GM23338 (cell line): ENCODE results near the gene CARNS1. TPM values are rescaled to one million over a fixed set of nuclear protein-coding genes. Genes with fewer than 3 reads are reported as not detected.

Source experiments
- ATAC-seq: fragments of 200-7000 bp; cut with Tn5 transposase; 3 replicates; pipeline ENCODE4 v1.9.1; 2020
- DNase-seq: peaks from one replicate; pipeline ENCODE4 v3.0.0-alpha.2; 2015; ENCODE audit warnings: low spot score
- H2AFZ ChIP-seq: fragments of 200-600 bp; sonication (generic); 2 replicates; pipeline ENCODE4 v1.8.0; 2016; ENCODE audit warnings: antibody characterized with exemption, mild to moderate bottlenecking, moderate library complexity
- H3F3A ChIP-seq: fragments of 200-600 bp; sonication (generic); replicated peaks from 2 replicates; pipeline ENCODE4 v1.8.0; 2017; ENCODE audit warnings: antibody characterized with exemption, mixed run types, low read depth
- H3K27ac ChIP-seq: fragments of 200-600 bp; sonication (generic); 2 replicates; pipeline ENCODE4 v1.6.1; 2016; ENCODE audit warnings: low read depth
- H3K27me3 ChIP-seq: fragments of 200-600 bp; sonication (generic); 2 replicates; pipeline ENCODE4 v1.8.0; 2016; ENCODE audit warnings: mild to moderate bottlenecking, mixed run types, moderate library complexity; ENCODE audit not compliant: insufficient read depth
- H3K36me3 ChIP-seq: fragments of 200-600 bp; sonication (generic); 2 replicates; pipeline ENCODE4 v1.8.0; 2016; ENCODE audit warnings: mild to moderate bottlenecking; ENCODE audit not compliant: insufficient read depth
- H3K4me1 ChIP-seq: fragments of 200-600 bp; sonication (generic); 2 replicates; pipeline ENCODE4 v1.8.0; 2016; ENCODE audit warnings: mild to moderate bottlenecking, moderate library complexity; ENCODE audit not compliant: insufficient read depth
- H3K4me2 ChIP-seq: fragments of 200-600 bp; sonication (generic); 2 replicates; pipeline ENCODE4 v1.7.1; 2017; ENCODE audit warnings: mixed run types
- H3K4me3 ChIP-seq: fragments of 200-600 bp; sonication (generic); 2 replicates; pipeline ENCODE4 v1.6.1; 2016; ENCODE audit warnings: mixed run types
- H3K79me2 ChIP-seq: fragments of 200-600 bp; sonication (generic); replicated peaks from 2 replicates; pipeline ENCODE4 v1.8.0; 2017; ENCODE audit warnings: mild to moderate bottlenecking; ENCODE audit not compliant: insufficient read depth
- H3K9me2 ChIP-seq: fragments of 200-600 bp; sonication (generic); 2 replicates; pipeline ENCODE4 v1.8.0; 2017; ENCODE audit not compliant: insufficient read depth
- H4K20me1 ChIP-seq: fragments of 200-600 bp; sonication (generic); replicated peaks from 2 replicates; pipeline ENCODE4 v1.8.0; 2017; ENCODE audit warnings: mild to moderate bottlenecking; ENCODE audit not compliant: insufficient read depth
- H3K27ac Mint-ChIP-seq: 2 replicates; pipeline ENCODE4 v1.8.0; 2020; ENCODE audit warnings: inconsistent platforms, mild to moderate bottlenecking, moderate library complexity, mixed read lengths
- H3K27me3 Mint-ChIP-seq: 3 replicates; pipeline ENCODE4 v1.8.0; 2022; ENCODE audit warnings: low read depth, mild to moderate bottlenecking, moderate library complexity, mixed read lengths, inconsistent platforms; ENCODE audit not compliant: insufficient read depth, poor library complexity
- H3K36me3 Mint-ChIP-seq: 3 replicates; pipeline ENCODE4 v1.8.0; 2021; ENCODE audit warnings: low read depth, mild to moderate bottlenecking, inconsistent platforms, moderate library complexity, mixed read lengths
- H3K4me1 Mint-ChIP-seq: 3 replicates; pipeline ENCODE4 v1.8.0; 2020; ENCODE audit warnings: mild to moderate bottlenecking, inconsistent platforms, mixed read lengths
- H3K4me3 Mint-ChIP-seq: 3 replicates; pipeline ENCODE4 v1.8.0; 2021; ENCODE audit warnings: moderate library complexity, mild to moderate bottlenecking, inconsistent platforms, mixed read lengths
- H3K9me3 Mint-ChIP-seq: 3 replicates; pipeline ENCODE4 v1.8.0; 2020; ENCODE audit warnings: moderate library complexity, mild to moderate bottlenecking, inconsistent platforms, mixed read lengths
- CREB1 ChIP-seq: fragments of 250-450 bp; sonication (Bioruptor Pico); IDR thresholded peaks from 2 replicates; pipeline ENCODE4 v1.5.0; 2020; ENCODE audit warnings: low read depth, mild to moderate bottlenecking, moderate library complexity
- CTCF ChIP-seq, 2 experiments: fragments of 200-600 bp in 1 of 2; sonication (generic) in 1 of 2; conservative IDR thresholded peaks; 2 replicates each; pipeline versions ENCODE4 v1.5.1 to v1.6.1; 2016 to 2017; ENCODE audit warnings: antibody characterized with exemption in 2 of 2, low read depth in 2 of 2, mild to moderate bottlenecking in 2 of 2, moderate library complexity in 1 of 2
- EZH2 ChIP-seq: fragments of 200-600 bp; sonication (generic); IDR thresholded peaks from one replicate; pipeline ENCODE4 v1.8.0; 2017; ENCODE audit warnings: antibody characterized with exemption, mild to moderate bottlenecking, low read depth; ENCODE audit not compliant: unreplicated experiment
- EZH2phosphoT487 ChIP-seq: fragments of 200-600 bp; sonication (generic); IDR thresholded peaks from one replicate; pipeline ENCODE4 v1.8.1; 2018; ENCODE audit warnings: antibody characterized with exemption; ENCODE audit not compliant: unreplicated experiment
- JUNB ChIP-seq: IDR thresholded peaks from one replicate; pipeline ENCODE4 v1.6.1; 2016; ENCODE audit warnings: antibody characterized with exemption; ENCODE audit not compliant: unreplicated experiment
- NANOG ChIP-seq: IDR thresholded peaks from 2 replicates; pipeline ENCODE4 v1.6.1; 2016; ENCODE audit warnings: antibody characterized with exemption, borderline replicate concordance
- POLR2AphosphoS5 ChIP-seq: IDR thresholded peaks from 2 replicates; pipeline ENCODE4 v1.6.1; 2016; ENCODE audit warnings: antibody characterized with exemption, low read depth
- REST ChIP-seq: IDR thresholded peaks from one replicate; pipeline ENCODE4 v1.6.1; 2018; ENCODE audit warnings: antibody characterized with exemption; ENCODE audit not compliant: unreplicated experiment
- STAT1 ChIP-seq: IDR thresholded peaks from one replicate; pipeline ENCODE4 v1.6.1; 2016; ENCODE audit warnings: antibody characterized with exemption; ENCODE audit not compliant: unreplicated experiment
- ZNF114 ChIP-seq: fragments of 250-450 bp; sonication (Bioruptor Pico); IDR thresholded peaks from 2 replicates; pipeline ENCODE4 v1.5.0; 2020; ENCODE audit warnings: mild to moderate bottlenecking, moderate library complexity
- ZNF331 ChIP-seq: fragments of 250-450 bp; sonication (Bioruptor Pico); IDR thresholded peaks from 2 replicates; pipeline ENCODE4 v1.5.0; 2020; ENCODE audit warnings: low read depth, mild to moderate bottlenecking, moderate library complexity
- ZNF462 ChIP-seq: fragments of 250-450 bp; sonication (Bioruptor Pico); IDR thresholded peaks from 2 replicates; pipeline ENCODE4 v1.5.0; 2020; ENCODE audit warnings: mild to moderate bottlenecking, moderate library complexity
- polyA plus RNA-seq: library from polyadenylated mRNA; unstranded; fragments of >200 nt; fragmentation: Nextera tagmentation; extraction: Ambion mirVana; gene quantifications from 2 replicates; pipeline ENCODE4 v1.2.1, GENCODE V29; 2016
- total RNA-seq: library from RNA; depleted of rRNA; stranded (reverse); fragments of >200 nt; shearing (Covaris generic); gene quantifications from 2 replicates; pipeline ENCODE4 v1.2.3, GENCODE V29; 2014
- TF ChIP-seq, protein P1 (sequence below): IDR thresholded peaks from 2 replicates; pipeline ENCODE4 v1.6.1; 2016; ENCODE audit warnings: antibody characterized with exemption

CARNS1 gene
- total and polyA plus RNA-seq, 2 experiments from 2014 or later, result 0.52 to 0.76 TPM

GRCh38 chr11:67378544-67378943 lies 36.9 kb upstream of the CARNS1 start:
- Histone ChIP-seq H3K27me3 (peaks cover 54% of the 10 kb centered on the region), H3K9me2 (no peaks in the 10 kb centered on the region), H3K4me3 (no peak overlapping the region), H3K36me3 (no peaks in the 10 kb centered on the region), H3K4me2 (no peak overlapping the region), H3K27ac (no peak overlapping the region), H2AFZ (no peak overlapping the region), H3F3A (no peaks in the 10 kb centered on the region; the same call in 1 of the 2 replicates), H3K4me1 (peaks cover 23% of the 10 kb centered on the region), H4K20me1 (no peaks in the 10 kb centered on the region), H3K79me2 (no peaks in the 10 kb centered on the region)
- Mint-ChIP-seq H3K27me3 (peaks cover 29% of the 10 kb centered on the region), H3K9me3 (no peaks in the 10 kb centered on the region; the same call in 2 of the 3 replicates), H3K36me3 (no peaks in the 10 kb centered on the region), H3K4me3 (no peak overlapping the region; the same call in 2 of the 3 replicates), H3K27ac (no peak overlapping the region), H3K4me1 (peaks cover 44% of the 10 kb centered on the region)
- no peak for TF ChIP-seq ZNF114 (CRISPR knock-in tag)
- no peak for TF ChIP-seq CTCF (conservative IDR thresholded peaks at IDR 0.05; ENCODE audit: low read depth in 2 of 2)
- TF ChIP-seq ZNF462 (CRISPR knock-in tag), result no peak
- TF ChIP-seq NANOG, result no peak
- TF ChIP-seq EZH2, result no peak
- TF ChIP-seq, protein P1, sequence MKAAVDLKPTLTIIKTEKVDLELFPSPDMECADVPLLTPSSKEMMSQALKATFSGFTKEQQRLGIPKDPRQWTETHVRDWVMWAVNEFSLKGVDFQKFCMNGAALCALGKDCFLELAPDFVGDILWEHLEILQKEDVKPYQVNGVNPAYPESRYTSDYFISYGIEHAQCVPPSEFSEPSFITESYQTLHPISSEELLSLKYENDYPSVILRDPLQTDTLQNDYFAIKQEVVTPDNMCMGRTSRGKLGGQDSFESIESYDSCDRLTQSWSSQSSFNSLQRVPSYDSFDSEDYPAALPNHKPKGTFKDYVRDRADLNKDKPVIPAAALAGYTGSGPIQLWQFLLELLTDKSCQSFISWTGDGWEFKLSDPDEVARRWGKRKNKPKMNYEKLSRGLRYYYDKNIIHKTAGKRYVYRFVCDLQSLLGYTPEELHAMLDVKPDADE, result no peak
- TF ChIP-seq EZH2phosphoT487, result no peak
- no peak for TF ChIP-seq STAT1
- TF ChIP-seq POLR2AphosphoS5, result no peak
- TF ChIP-seq REST, result no peak
- TF ChIP-seq JUNB, result no peak
- TF ChIP-seq ZNF331 (CRISPR knock-in tag), result no peak
- no peak for TF ChIP-seq CREB1 (CRISPR knock-in tag)
- ATAC-seq (no peak), DNase-seq (no peak)
